HCT116 (cell line): Measurements from ENCODE around the gene FBXL19. TPM values are rescaled to one million over a fixed set of nuclear protein-coding genes. Genes with fewer than 3 reads are reported as not detected.

Experiments
- ATAC-seq: fragments of 200-7000 bp; cut with Tn5 transposase; 2 replicates; pipeline ENCODE4 v1.9.1; 2020; ENCODE audit warnings: mild to moderate bottlenecking, moderate library complexity
- BruUV-seq: library from RNA; stranded (reverse); fragments of 400-500 nt; replicated peaks from 2 replicates; lab custom pipeline; 2021; lab: Mats Ljungman, UMichigan
- CTCF ChIA-PET: fragments of 300-600 bp; sonication (Branson Sonifier 250); formaldehyde crosslinking; loops from one replicate; lab custom pipeline; 2021; ENCODE audit warnings: antibody characterized with exemption; lab: Charles Lee
- POLR2A ChIA-PET: fragments of 300-600, 350-600 bp; sonication (Branson Sonifier 250); formaldehyde crosslinking; loops from one replicate; lab custom pipeline; 2021; ENCODE audit warnings: antibody characterized with exemption; lab: Charles Lee
- RAD21 ChIA-PET, 2 experiments: fragments of 300-600 bp; sonication (Branson Sonifier 250); formaldehyde crosslinking; loops; one replicate each; lab custom pipeline; 2023; ENCODE audit warnings: low total read pairs in 2 of 2; ENCODE audit not compliant: uncharacterized antibody in 2 of 2, unreplicated experiment in 2 of 2, low non-redundant PET in 1 of 2; lab: Charles Lee
- DNase-seq: peaks from one replicate; pipeline ENCODE4 v3.0.0-alpha.2; 2010; ENCODE audit warnings: low read depth, low spot score
- H2AFZ ChIP-seq: fragments of 200-600 bp; shearing (Covaris generic), sonication (generic); 2 replicates; pipeline ENCODE4 v1.6.1; 2017; ENCODE audit warnings: low read depth, mixed run types, mixed read lengths, antibody characterized with exemption, low read length; ENCODE audit not compliant: poor library complexity, severe bottlenecking
- H3K27ac ChIP-seq: 2 replicates; pipeline ENCODE4 v1.5.1; 2012; ENCODE audit warnings: low read depth, low read length
- H3K27me3 ChIP-seq: fragments of 200-600 bp; sonication (generic); 2 replicates; pipeline ENCODE4 v1.6.1; 2016; ENCODE audit warnings: mixed run types, low read length, mixed read lengths; ENCODE audit not compliant: insufficient read depth
- H3K36me3 ChIP-seq, 2 experiments: fragments of 200-500 bp in 1 of 2; fragments of 200-600 bp in 1 of 2; sonication (Bioruptor generic) in 1 of 2; sonication (generic) in 1 of 2; 2 replicates each; pipeline versions ENCODE4 v1.5.1 to v1.6.1; 2014 to 2016; ENCODE audit warnings: low read length in 2 of 2, inconsistent platforms in 1 of 2, mixed read lengths in 1 of 2, mixed run types in 1 of 2; ENCODE audit not compliant: insufficient read depth in 2 of 2, control insufficient read depth in 1 of 2
- H3K4me1 ChIP-seq, 2 experiments: fragments of 200-600 bp in 1 of 2; sonication (generic) in 1 of 2; 2 replicates each; pipeline versions ENCODE4 v1.5.1 to v1.6.1; 2012 to 2017; ENCODE audit warnings: low read length in 2 of 2, inconsistent platforms in 1 of 2, mild to moderate bottlenecking in 1 of 2, mixed read lengths in 1 of 2, mixed run types in 1 of 2, moderate library complexity in 1 of 2; ENCODE audit not compliant: insufficient read depth in 2 of 2, control insufficient read depth in 1 of 2
- H3K4me2 ChIP-seq: fragments of 200-600 bp; sonication (generic); 2 replicates; pipeline ENCODE4 v1.6.1; 2017; ENCODE audit warnings: mixed run types, low read length, mixed read lengths
- H3K4me3 ChIP-seq, 2 experiments: fragments of 200-600 bp in 1 of 2; sonication (generic) in 1 of 2; replicated peaks in 1 of 2; 2 replicates each; pipeline ENCODE4 v1.5.1; 2011 to 2016; ENCODE audit warnings: low read length in 2 of 2, control low read depth in 1 of 2, low read depth in 1 of 2, mild to moderate bottlenecking in 1 of 2, mixed read lengths in 1 of 2, mixed run types in 1 of 2
- H3K79me2 ChIP-seq: fragments of 200-600 bp; sonication (generic); 2 replicates; pipeline ENCODE4 v1.6.1; 2017; ENCODE audit warnings: mild to moderate bottlenecking, mixed run types, low read length, moderate library complexity, mixed read lengths; ENCODE audit not compliant: insufficient read depth
- H3K9ac ChIP-seq: fragments of 200-600 bp; sonication (generic); 2 replicates; pipeline ENCODE4 v1.6.1; 2016; ENCODE audit warnings: low read length, mixed read lengths
- H3K9me2 ChIP-seq: fragments of 200-600 bp; sonication (generic), shearing (Covaris generic); 2 replicates; pipeline ENCODE4 v1.6.1; 2017; ENCODE audit warnings: mixed run types, mild to moderate bottlenecking, moderate library complexity; ENCODE audit not compliant: insufficient read depth
- H3K9me3 ChIP-seq, 2 experiments: fragments of 200-500 bp in 1 of 2; fragments of 200-600 bp in 1 of 2; sonication (Bioruptor generic) in 1 of 2; sonication (generic) in 1 of 2; 2 replicates each; pipeline ENCODE4 v1.6.1; 2014 to 2017; ENCODE audit warnings: low read length in 2 of 2, mixed read lengths in 2 of 2, inconsistent platforms in 1 of 2, low read depth in 1 of 2, mild to moderate bottlenecking in 1 of 2, mixed run types in 1 of 2, moderate library complexity in 1 of 2; ENCODE audit not compliant: control insufficient read depth in 1 of 2, insufficient read depth in 1 of 2
- H4K20me1 ChIP-seq: fragments of 200-600 bp; sonication (generic), shearing (Covaris generic); 2 replicates; pipeline ENCODE4 v1.6.1; 2017; ENCODE audit warnings: mixed run types, mild to moderate bottlenecking, moderate library complexity; ENCODE audit not compliant: insufficient read depth
- CEBPB ChIP-seq: IDR thresholded peaks from 2 replicates; pipeline ENCODE4 v1.6.1; 2012; ENCODE audit warnings: low read depth
- EGR1 ChIP-seq: IDR thresholded peaks from 2 replicates; pipeline ENCODE4 v1.6.1; 2012; ENCODE audit warnings: low read depth
- ELF1 ChIP-seq: IDR thresholded peaks from 2 replicates; pipeline ENCODE4 v1.6.1; 2012; ENCODE audit warnings: low read depth, borderline replicate concordance
- EZH2phosphoT487 ChIP-seq: fragments of 200-600 bp; IDR thresholded peaks from 2 replicates; pipeline ENCODE4 v1.6.1; 2018; ENCODE audit warnings: antibody characterized with exemption, borderline replicate concordance
- FOSL1 ChIP-seq: IDR thresholded peaks from 2 replicates; pipeline ENCODE4 v1.6.1; 2012; ENCODE audit warnings: low read depth
- JUND ChIP-seq: IDR thresholded peaks from 2 replicates; pipeline ENCODE4 v1.6.1; 2012
- POLR2A ChIP-seq: IDR thresholded peaks from 2 replicates; pipeline ENCODE4 v1.7.0; 2011; ENCODE audit warnings: borderline replicate concordance; ENCODE audit not compliant: insufficient read depth, insufficient read length; ENCODE audit errors: extremely low read depth
- POLR2AphosphoS5 ChIP-seq: IDR thresholded peaks from 2 replicates; pipeline ENCODE4 v1.6.1; 2011; ENCODE audit warnings: mild to moderate bottlenecking, low read depth, low read length, moderate library complexity
- RAD21 ChIP-seq: IDR thresholded peaks from 2 replicates; pipeline ENCODE4 v1.6.1; 2012; ENCODE audit warnings: low read depth, mild to moderate bottlenecking
- SIN3A ChIP-seq: IDR thresholded peaks from 2 replicates; pipeline ENCODE4 v1.6.1; 2012; ENCODE audit warnings: low read depth
- SP1 ChIP-seq: IDR thresholded peaks from 2 replicates; pipeline ENCODE4 v1.6.1; 2012; ENCODE audit warnings: low read depth
- SRF ChIP-seq: IDR thresholded peaks from 2 replicates; pipeline ENCODE4 v1.6.1; 2012; ENCODE audit warnings: low read depth
- TCF7L2 ChIP-seq: IDR thresholded peaks from 2 replicates; pipeline ENCODE4 v1.7.0; 2011; ENCODE audit warnings: borderline replicate concordance, inconsistent platforms; ENCODE audit not compliant: insufficient read depth, insufficient read length; ENCODE audit errors: extremely low read depth
- YY1 ChIP-seq: IDR thresholded peaks from 2 replicates; pipeline ENCODE4 v1.6.1; 2011; ENCODE audit warnings: low read length, low read depth, moderate library complexity, mild to moderate bottlenecking; ENCODE audit not compliant: insufficient replicate concordance; ENCODE audit errors: extremely low read depth
- ZFX ChIP-seq: fragments of 450-650 bp; IDR thresholded peaks from 2 replicates; pipeline ENCODE4 v1.6.1; 2017
- intact Hi-C: fragments of 100-400 bp; cut with micrococcal nuclease; formaldehyde crosslinking; loops from 2 replicates; pipeline ENCODE4 v1.10.0; 2022
- total RNA-seq: library from RNA; stranded (reverse); gene quantifications from one replicate; pipeline ENCODE4 v1.2.1, GENCODE V29; 2021; ENCODE audit not compliant: unreplicated experiment
- TF ChIP-seq, protein P1 (sequence below), 3 experiments: fragments of 200-600 bp in 1 of 3; sonication (generic) in 1 of 3; IDR thresholded peaks in 2 of 3; conservative IDR thresholded peaks in 1 of 3; 2 replicates each; pipeline ENCODE4 v1.5.1; 2012 to 2017; ENCODE audit warnings: low read depth in 2 of 3, low read length in 2 of 3, antibody characterized with exemption in 1 of 3, borderline replicate concordance in 1 of 3, control low read depth in 1 of 3, mild to moderate bottlenecking in 1 of 3, mixed read lengths in 1 of 3, mixed run types in 1 of 3, moderate library complexity in 1 of 3; ENCODE audit not compliant: insufficient read depth in 1 of 3
- TF ChIP-seq, protein P2 (sequence below): IDR thresholded peaks from 2 replicates; pipeline ENCODE4 v1.6.1; 2012; ENCODE audit warnings: low read depth

The FBXL19 gene
- total RNA-seq, 1 experiment from 2014 or later, result 45.2 TPM

DNA sequence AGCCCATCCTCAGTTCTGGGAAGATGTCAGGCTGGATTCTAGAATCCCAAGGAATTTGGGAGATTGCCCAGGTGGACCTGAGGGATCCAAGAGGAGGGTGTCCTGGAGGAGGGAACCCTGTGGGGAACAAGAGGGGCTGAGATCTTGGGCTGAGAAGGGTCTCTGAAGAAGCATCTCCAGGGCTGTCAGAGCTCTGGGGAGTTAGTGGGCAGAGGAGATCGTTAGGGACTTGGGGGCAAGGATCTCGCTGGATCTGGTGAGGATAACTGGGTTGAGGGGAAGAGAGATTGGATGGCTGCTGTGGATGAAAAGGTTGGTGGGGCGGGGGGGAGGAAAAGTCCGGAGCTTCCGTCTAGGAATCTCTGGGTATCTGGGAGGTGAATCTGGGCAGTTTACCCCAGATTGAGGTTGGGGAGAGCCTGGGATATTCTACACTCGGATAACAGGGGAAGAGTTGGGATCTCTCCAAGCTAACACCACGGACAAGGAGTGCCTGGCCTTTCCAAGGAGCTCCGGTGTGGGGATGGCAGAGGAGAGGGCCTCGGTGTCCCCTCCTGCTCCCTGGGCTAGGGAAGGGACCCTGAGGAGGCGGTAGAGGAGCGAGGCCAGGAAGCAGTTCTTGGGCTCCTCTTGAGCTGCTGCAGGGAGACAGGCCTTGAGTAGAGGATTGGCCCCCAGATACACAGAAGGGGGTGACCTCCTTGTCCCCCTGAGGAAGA lies 1.7 kb downstream of the FBXL19 start (continued):
- TF ChIP-seq, protein P1, sequence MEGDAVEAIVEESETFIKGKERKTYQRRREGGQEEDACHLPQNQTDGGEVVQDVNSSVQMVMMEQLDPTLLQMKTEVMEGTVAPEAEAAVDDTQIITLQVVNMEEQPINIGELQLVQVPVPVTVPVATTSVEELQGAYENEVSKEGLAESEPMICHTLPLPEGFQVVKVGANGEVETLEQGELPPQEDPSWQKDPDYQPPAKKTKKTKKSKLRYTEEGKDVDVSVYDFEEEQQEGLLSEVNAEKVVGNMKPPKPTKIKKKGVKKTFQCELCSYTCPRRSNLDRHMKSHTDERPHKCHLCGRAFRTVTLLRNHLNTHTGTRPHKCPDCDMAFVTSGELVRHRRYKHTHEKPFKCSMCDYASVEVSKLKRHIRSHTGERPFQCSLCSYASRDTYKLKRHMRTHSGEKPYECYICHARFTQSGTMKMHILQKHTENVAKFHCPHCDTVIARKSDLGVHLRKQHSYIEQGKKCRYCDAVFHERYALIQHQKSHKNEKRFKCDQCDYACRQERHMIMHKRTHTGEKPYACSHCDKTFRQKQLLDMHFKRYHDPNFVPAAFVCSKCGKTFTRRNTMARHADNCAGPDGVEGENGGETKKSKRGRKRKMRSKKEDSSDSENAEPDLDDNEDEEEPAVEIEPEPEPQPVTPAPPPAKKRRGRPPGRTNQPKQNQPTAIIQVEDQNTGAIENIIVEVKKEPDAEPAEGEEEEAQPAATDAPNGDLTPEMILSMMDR (IDR thresholded peaks at IDR 0.05 in 2 of 3, conservative IDR thresholded peaks at IDR 0.05 in 1 of 3; ENCODE audit: borderline replicate concordance in 1 of 3, insufficient read depth in 1 of 3, low read depth in 2 of 3, low read length in 2 of 3), result no peak
- TF ChIP-seq RAD21, result no peak
- TF ChIP-seq FOSL1, result no peak
- no peak for TF ChIP-seq POLR2AphosphoS5
- no peak for TF ChIP-seq SRF
- no peak for TF ChIP-seq SIN3A

DNA sequence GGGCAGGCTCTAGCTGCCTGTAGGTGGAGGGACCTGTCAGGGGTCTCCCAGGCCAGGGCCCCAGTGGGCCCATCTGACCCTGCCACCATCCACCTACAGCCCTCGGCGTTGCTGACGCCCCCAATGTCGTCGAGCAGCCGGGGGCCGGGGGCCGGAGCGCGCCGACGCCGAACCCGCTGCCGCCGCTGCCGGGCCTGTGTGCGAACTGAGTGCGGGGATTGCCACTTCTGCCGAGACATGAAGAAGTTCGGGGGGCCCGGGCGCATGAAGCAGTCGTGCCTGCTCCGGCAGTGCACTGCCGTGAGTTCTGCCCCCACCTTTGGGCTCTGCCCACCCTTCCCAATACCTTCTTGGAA lies 2.2 kb downstream of the FBXL19 start:
- H3K4me3 ChIP-seq, result no peak overlapping the region
- CTCF ChIA-PET, result interaction anchor here (2.0 kb wide), 1 partner anchor 23 kb away, joined by 5 read pairs; no protein-coding TSS in a partner anchor
- H4K20me1 ChIP-seq, result no peaks in the 10 kb centered on the region
- no peaks in the 10 kb centered on the region for H3K9me2 ChIP-seq
- peak overlapping the region; percentile 95; the same call in 1 of the 2 replicates for H3K4me2 ChIP-seq
- BruUV-seq, result no TSS peak
- no peak for DNase-seq
- H3K9ac ChIP-seq, result no peak overlapping the region
- peaks cover 0 to 8% of the 10 kb centered on the region in 2 experiments; a peak in 3 of 4 replicates for H3K36me3 ChIP-seq
- H3K27ac ChIP-seq, result peak overlapping the region; percentile 67; the same call in 1 of the 2 replicates
- RAD21 ChIA-PET, result no interaction called here
- H3K79me2 ChIP-seq, result peaks cover 10% of the 10 kb centered on the region; the same call in 1 of the 2 replicates
- H3K9me3 ChIP-seq, result no peaks in the 10 kb centered on the region
- intact Hi-C loops, result no loop called here
- no peaks in the 10 kb centered on the region for H3K27me3 ChIP-seq
- peaks cover 11 to 25% of the 10 kb centered on the region in 2 experiments; a peak in 3 of 4 replicates for H3K4me1 ChIP-seq
- no peak for ATAC-seq
- H2AFZ ChIP-seq, result no peak overlapping the region
- POLR2A ChIA-PET, result no interaction called here
- TF ChIP-seq YY1 (no peak), SIN3A (no peak), JUND (no peak), SP1 (no peak), TCF7L2 (no peak), FOSL1 (no peak), POLR2A (no peak), EZH2phosphoT487 (no peak), ZFX (no peak), POLR2AphosphoS5 (no peak), CEBPB (no peak), RAD21 (no peak), EGR1 (no peak), ELF1 (no peak)
- TF ChIP-seq, protein P1 (IDR thresholded peaks at IDR 0.05 in 2 of 3, conservative IDR thresholded peaks at IDR 0.05 in 1 of 3; ENCODE audit: borderline replicate concordance in 1 of 3, insufficient read depth in 1 of 3, low read depth in 2 of 3, low read length in 2 of 3), result no peak
- TF ChIP-seq, protein P2, sequence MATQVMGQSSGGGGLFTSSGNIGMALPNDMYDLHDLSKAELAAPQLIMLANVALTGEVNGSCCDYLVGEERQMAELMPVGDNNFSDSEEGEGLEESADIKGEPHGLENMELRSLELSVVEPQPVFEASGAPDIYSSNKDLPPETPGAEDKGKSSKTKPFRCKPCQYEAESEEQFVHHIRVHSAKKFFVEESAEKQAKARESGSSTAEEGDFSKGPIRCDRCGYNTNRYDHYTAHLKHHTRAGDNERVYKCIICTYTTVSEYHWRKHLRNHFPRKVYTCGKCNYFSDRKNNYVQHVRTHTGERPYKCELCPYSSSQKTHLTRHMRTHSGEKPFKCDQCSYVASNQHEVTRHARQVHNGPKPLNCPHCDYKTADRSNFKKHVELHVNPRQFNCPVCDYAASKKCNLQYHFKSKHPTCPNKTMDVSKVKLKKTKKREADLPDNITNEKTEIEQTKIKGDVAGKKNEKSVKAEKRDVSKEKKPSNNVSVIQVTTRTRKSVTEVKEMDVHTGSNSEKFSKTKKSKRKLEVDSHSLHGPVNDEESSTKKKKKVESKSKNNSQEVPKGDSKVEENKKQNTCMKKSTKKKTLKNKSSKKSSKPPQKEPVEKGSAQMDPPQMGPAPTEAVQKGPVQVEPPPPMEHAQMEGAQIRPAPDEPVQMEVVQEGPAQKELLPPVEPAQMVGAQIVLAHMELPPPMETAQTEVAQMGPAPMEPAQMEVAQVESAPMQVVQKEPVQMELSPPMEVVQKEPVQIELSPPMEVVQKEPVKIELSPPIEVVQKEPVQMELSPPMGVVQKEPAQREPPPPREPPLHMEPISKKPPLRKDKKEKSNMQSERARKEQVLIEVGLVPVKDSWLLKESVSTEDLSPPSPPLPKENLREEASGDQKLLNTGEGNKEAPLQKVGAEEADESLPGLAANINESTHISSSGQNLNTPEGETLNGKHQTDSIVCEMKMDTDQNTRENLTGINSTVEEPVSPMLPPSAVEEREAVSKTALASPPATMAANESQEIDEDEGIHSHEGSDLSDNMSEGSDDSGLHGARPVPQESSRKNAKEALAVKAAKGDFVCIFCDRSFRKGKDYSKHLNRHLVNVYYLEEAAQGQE, result no peak
